ENCODE results near the gene RPA4.

- no peak for TF ChIP-seq EZH2 (IDR thresholded peaks at IDR 0.05; ENCODE audit: insufficient read depth, poor library complexity, severe bottlenecking)
- no peak for TF ChIP-seq EZH2phosphoT487 (IDR thresholded peaks at IDR 0.05; ENCODE audit: insufficient read depth, low read depth)
Observed at GRCh38 chrX:96835660-96836289, 47.9 kb upstream of the RPA4 start.
